Activated B cell treated with CpG ODN at 0.5 μM for 24 hours (primary cell): ENCODE results near the gene BCL3. TPM values are rescaled to one million over a fixed set of nuclear protein-coding genes. Genes with fewer than 3 reads are reported as not detected.
A peak's percentile ranks its signal among the peaks of the same experiment; 100 is the strongest.
"Not testable (repeated sequence)": the region's sequence is repeated elsewhere in the genome, so short reads cannot be mapped to it uniquely, and the experiment has no call there.

Source experiments
- ATAC-seq: fragments of 200-7000 bp; cut with Tn5 transposase; one replicate; pipeline ENCODE4 v1.10.0; 2021; ENCODE audit warnings: low read depth, mild to moderate bottlenecking, moderate library complexity
- CTCF ChIA-PET: fragments of 350-600 bp; sonication (Branson Sonifier 250); formaldehyde crosslinking; loops from one replicate; lab custom pipeline; 2021; ENCODE audit warnings: antibody characterized with exemption; lab: Charles Lee
- POLR2A ChIA-PET: fragments of 350-600 bp; sonication (Branson Sonifier 250); formaldehyde crosslinking; loops from one replicate; lab custom pipeline; 2021; ENCODE audit warnings: antibody characterized with exemption; lab: Charles Lee
- DNase-seq: peaks from one replicate; pipeline ENCODE4 v3.0.0; 2022
- H3K27ac Mint-ChIP-seq: one replicate; pipeline ENCODE4 v1.8.0; 2020; ENCODE audit warnings: mixed read lengths
- H3K27me3 Mint-ChIP-seq: one replicate; pipeline ENCODE4 v1.8.0; 2021; ENCODE audit warnings: mixed read lengths
- H3K36me3 Mint-ChIP-seq: one replicate; pipeline ENCODE4 v1.8.0; 2021; ENCODE audit warnings: low read depth, mixed read lengths
- H3K4me1 Mint-ChIP-seq: one replicate; pipeline ENCODE4 v1.8.0; 2021; ENCODE audit warnings: mixed read lengths
- H3K4me3 Mint-ChIP-seq: one replicate; pipeline ENCODE4 v1.8.0; 2020; ENCODE audit warnings: mild to moderate bottlenecking, mixed read lengths
- H3K9me3 Mint-ChIP-seq: one replicate; pipeline ENCODE4 v1.8.0; 2020; ENCODE audit warnings: mixed read lengths
- intact Hi-C: fragments of 100-400 bp; cut with micrococcal nuclease; formaldehyde crosslinking; loops from one replicate; pipeline ENCODE4 v1.15.1; 2024
- total RNA-seq: library from RNA; stranded (reverse); gene quantifications from 2 replicates; pipeline ENCODE4 v1.2.3, GENCODE V29; 2022
- TF ChIP-seq, protein P1 (sequence below): fragments of 200-600 bp; IDR thresholded peaks from one replicate; pipeline ENCODE4 v1.8.0; 2022; ENCODE audit warnings: antibody characterized with exemption, mild to moderate bottlenecking

Gene BCL3
- total RNA-seq, 1 donor from 2014 or later: 149 TPM

DNA sequence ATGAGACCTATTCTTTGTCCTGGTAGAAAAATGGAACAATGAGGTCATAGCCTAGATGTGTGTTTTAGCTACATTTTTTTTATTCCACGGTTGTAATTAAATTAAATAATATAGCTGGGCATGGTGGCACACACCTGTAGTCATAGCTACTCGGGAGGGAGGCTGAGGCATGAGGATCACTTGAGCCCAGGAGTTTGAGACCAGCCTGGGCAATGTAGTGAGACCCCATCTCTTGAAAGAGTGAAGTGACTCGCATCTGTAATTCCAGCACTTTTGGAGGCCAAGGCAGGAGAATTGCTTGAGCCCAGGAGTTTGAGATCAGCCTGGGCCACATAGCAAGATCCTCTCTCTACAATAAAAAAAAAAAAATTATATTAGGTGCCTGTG, 17.4 kb downstream of the BCL3 start:
- TF ChIP-seq, protein P1, sequence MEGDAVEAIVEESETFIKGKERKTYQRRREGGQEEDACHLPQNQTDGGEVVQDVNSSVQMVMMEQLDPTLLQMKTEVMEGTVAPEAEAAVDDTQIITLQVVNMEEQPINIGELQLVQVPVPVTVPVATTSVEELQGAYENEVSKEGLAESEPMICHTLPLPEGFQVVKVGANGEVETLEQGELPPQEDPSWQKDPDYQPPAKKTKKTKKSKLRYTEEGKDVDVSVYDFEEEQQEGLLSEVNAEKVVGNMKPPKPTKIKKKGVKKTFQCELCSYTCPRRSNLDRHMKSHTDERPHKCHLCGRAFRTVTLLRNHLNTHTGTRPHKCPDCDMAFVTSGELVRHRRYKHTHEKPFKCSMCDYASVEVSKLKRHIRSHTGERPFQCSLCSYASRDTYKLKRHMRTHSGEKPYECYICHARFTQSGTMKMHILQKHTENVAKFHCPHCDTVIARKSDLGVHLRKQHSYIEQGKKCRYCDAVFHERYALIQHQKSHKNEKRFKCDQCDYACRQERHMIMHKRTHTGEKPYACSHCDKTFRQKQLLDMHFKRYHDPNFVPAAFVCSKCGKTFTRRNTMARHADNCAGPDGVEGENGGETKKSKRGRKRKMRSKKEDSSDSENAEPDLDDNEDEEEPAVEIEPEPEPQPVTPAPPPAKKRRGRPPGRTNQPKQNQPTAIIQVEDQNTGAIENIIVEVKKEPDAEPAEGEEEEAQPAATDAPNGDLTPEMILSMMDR: no peak
- Mint-ChIP-seq H3K4me1 (peaks cover 44% of the 10 kb centered on the region), H3K4me3 (no peak overlapping the region), H3K27ac (no peak overlapping the region), H3K9me3 (peaks cover 3% of the 10 kb centered on the region), H3K27me3 (no peaks in the 10 kb centered on the region), H3K36me3 (peaks cover under 1% of the 10 kb centered on the region)
- intact Hi-C loops: no loop called here
- ATAC-seq: no peak
- CTCF ChIA-PET: interaction anchor here (1.9 to 4.7 kb wide), 2 partner anchors 42 to 76 kb away, joined by 5 to 29 read pairs; no protein-coding TSS in a partner anchor
- no peak for DNase-seq
- POLR2A ChIA-PET: interaction anchor here (0.6 to 10.4 kb wide), 3 partner anchors 12 to 461 kb away, joined by 3 to 283 read pairs (median 4); partner anchors contain the start of gene BCL3

DNA sequence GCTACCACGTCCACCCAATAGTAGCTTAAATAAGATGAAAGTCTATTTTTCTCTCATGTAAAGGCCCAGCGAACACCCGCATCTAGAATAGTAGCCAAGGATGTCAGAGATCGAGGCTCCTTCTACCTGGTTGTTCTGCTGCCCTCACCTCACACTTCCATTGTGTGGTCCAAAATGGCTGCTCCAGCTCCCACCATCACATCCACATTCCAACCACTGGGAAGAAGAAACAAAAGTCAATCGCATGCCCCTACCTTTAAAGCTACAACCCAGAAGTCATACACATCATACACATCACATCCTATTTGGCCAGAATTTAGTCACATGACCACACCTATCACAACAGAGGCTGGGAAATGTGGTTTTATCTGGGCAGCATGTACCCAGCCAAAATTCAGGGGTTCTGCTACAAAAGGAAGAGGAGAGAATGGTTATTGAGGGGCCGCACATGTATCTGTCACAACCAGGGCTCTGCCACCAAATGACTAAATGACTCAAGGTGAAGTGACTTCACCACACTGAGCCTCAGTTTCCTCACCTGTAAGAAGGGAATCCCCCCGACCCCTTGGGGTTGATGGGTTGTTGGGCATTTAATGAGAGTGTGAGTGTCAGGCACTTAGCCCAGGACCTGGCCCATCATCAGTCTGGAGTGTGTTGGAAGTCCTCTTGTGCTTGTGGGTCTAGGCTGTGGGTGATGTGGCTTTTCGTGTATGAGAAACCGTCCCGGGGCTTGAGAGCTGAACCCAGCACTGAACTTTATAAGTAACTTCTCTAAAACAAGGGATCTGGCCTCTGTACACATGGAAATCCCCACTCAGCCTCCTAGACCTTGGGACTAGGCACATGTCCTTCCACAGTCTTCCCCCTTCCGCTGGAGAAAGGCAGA, 19.0 kb downstream of the BCL3 start:
- Mint-ChIP-seq H3K27me3 (no peaks in the 10 kb centered on the region), H3K4me3 (no peak overlapping the region), H3K36me3 (no peaks in the 10 kb centered on the region), H3K27ac (peak overlapping the region; percentile 63), H3K9me3 (peaks cover 3% of the 10 kb centered on the region), H3K4me1 (peaks cover 38% of the 10 kb centered on the region)
- ATAC-seq (no peak), DNase-seq (no peak)
- intact Hi-C loops: no loop called here
- CTCF ChIA-PET: interaction anchor here (1.1 to 4.7 kb wide), 5 partner anchors 13 to 113 kb away, joined by 3 to 29 read pairs (median 5); no protein-coding TSS in a partner anchor
- POLR2A ChIA-PET: interaction anchor here (1.9 to 10.4 kb wide), 2 partner anchors 14 to 45 kb away, joined by 7 to 283 read pairs; partner anchors contain the start of gene BCL3
- TF ChIP-seq, protein P1: no peak

DNA sequence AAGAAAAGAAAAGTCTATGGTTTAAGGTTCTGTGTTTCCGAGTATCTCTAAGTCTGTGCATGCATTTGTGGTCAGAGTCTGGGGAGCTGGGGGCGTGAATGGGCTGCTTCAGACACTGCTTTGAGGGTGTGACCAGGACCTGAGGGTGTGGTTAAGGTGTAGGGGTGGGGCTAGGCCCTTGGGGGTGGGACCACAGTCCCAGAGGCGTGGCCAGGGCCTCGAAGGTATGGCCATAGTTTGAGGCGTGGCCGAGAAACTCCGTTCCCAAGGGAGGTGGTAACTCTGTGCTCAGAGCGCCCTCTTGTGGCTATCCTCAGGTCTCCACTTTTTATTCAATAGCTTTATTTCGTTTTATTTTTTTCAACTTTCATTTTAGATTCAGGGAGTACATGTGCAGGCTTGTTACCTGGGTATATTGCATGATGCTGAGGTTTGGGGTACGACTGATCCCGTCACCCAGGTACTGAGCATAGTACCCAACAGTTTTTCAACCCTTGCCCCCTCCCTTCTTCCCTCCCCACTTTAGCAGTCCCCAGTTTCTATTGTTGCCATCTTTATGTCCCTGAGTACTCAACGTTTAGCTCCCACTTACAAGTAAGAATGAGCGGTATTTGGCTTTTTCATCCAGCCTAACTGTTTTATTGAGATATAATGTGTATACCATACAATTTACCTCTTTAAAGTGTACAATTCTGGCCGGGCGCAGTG, 22.2 kb downstream of the BCL3 start:
- no peaks in the 10 kb centered on the region for H3K36me3 Mint-ChIP-seq
- intact Hi-C loops: loop anchor here (1.0 to 5.0 kb wide), 8 partner anchors 17 to 182 kb away; partner anchors contain the start of gene BCL3
- DNase-seq (peak; percentile 97), ATAC-seq (peak; percentile 100)
- ChIA-PET POLR2A (interaction anchor here (0.5 to 10.4 kb wide), 30 partner anchors 9 to 1949 kb away, joined by 3 to 283 read pairs (median 5); partner anchors contain the start of genes BCL3, PPP1R37, TOMM40 and ZNF180), CTCF (interaction anchor here (0.6 to 6.3 kb wide), 19 partner anchors 13 to 669 kb away, joined by 3 to 359 read pairs (median 4); partner anchors contain the start of genes BCL3 and CLASRP)
- no peaks in the 10 kb centered on the region for H3K27me3 Mint-ChIP-seq
- H3K4me1 Mint-ChIP-seq: peaks cover 30% of the 10 kb centered on the region
- H3K4me3 Mint-ChIP-seq: peak overlapping the region; percentile 73
- H3K9me3 Mint-ChIP-seq: peaks cover 3% of the 10 kb centered on the region
- H3K27ac Mint-ChIP-seq: peak overlapping the region; percentile 86
- TF ChIP-seq, protein P1: no peak

DNA sequence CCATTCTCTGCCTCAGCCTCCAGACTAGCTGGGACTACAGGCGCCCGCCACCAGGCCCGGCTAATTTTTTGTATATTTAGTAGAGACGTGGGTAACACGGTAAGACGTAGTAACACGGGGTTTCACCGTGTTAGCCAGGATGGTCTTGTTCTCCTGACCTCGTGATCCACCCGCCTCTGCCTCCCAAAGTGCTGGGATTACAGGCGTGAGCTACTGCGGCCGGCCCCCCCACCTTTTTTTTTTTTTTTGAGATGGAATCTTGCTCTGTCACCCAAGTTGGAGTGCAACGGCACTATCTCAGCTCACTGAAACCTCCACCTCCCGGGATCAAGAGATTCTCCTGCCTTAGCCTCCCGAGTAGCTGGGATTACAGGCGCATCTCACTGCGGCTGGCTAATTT, 23.6 kb downstream of the BCL3 start:
- H3K27me3 Mint-ChIP-seq, DNase-seq, H3K36me3 Mint-ChIP-seq, H3K9me3 Mint-ChIP-seq, H3K27ac Mint-ChIP-seq, H3K4me3 Mint-ChIP-seq, ATAC-seq: not testable (repeated sequence)
- intact Hi-C loops: loop anchor here (5.0 kb wide), 1 partner anchor 180 kb away; no protein-coding TSS in a partner anchor
- ChIA-PET POLR2A (interaction anchor here (3.3 kb wide), 1 partner anchor 49 kb away, joined by 89 read pairs; no protein-coding TSS in a partner anchor), CTCF (interaction anchor here (0.8 to 6.3 kb wide), 7 partner anchors 12 to 118 kb away, joined by 3 to 359 read pairs (median 16); partner anchors contain the start of gene BCL3)
- peaks cover 30% of the 10 kb centered on the region for H3K4me1 Mint-ChIP-seq

DNA sequence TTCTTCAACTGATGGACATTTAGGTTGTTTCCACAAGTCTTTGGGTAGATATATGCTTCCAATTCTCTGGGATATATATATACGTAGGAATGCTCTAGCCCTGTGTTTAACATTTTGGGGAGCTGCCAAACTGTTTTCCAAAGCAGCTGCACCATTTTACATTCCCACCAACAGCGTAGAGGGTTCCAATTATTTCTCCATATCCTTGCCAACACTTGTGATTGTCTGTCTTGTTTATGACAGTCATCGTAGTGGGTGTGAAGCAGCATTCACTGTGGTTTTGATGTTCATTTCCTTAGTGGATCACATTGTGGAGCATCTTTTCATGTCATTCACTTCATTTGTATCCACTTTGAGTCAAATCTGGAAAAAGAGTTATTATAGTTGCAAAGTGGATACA, 24.5 kb downstream of the BCL3 start:
- H3K4me3 Mint-ChIP-seq: no peak overlapping the region
- intact Hi-C loops: loop anchor here (5.0 kb wide), 1 partner anchor 179 kb away; no protein-coding TSS in a partner anchor
- POLR2A ChIA-PET: interaction anchor here (0.6 kb wide), 1 partner anchor 34 kb away, joined by 7 read pairs; no protein-coding TSS in a partner anchor

More for the DNA sequence above, 24.5 kb downstream of the BCL3 start:
- ATAC-seq (no peak), DNase-seq (no peak)
- TF ChIP-seq, protein P1: no peak
- Mint-ChIP-seq H3K4me1 (peaks cover 23% of the 10 kb centered on the region), H3K27ac (no peak overlapping the region), H3K36me3 (no peaks in the 10 kb centered on the region), H3K9me3 (peaks cover 3% of the 10 kb centered on the region), H3K27me3 (peaks cover 3% of the 10 kb centered on the region)
- CTCF ChIA-PET: interaction anchor here (2.9 to 6.3 kb wide), 2 partner anchors 48 to 118 kb away, joined by 16 to 359 read pairs; no protein-coding TSS in a partner anchor
